ENCODE data around the gene KTN1.

KTN1 gene

GRCh38 chr14:55704654-55705053 lies 124.6 kb downstream of the KTN1 start:
- no peak for TF ChIP-seq GABPA (IDR thresholded peaks at IDR 0.05; ENCODE audit: low read depth)
- no peak for TF ChIP-seq SPI1 (IDR thresholded peaks at IDR 0.05; ENCODE audit: borderline replicate concordance, low read depth)
- no peak for TF ChIP-seq REST (IDR thresholded peaks at IDR 0.05; ENCODE audit: insufficient replicate concordance, low read depth)
- TF ChIP-seq CTCF (IDR thresholded peaks at IDR 0.05; ENCODE audit: insufficient read depth, low read length): no peak
- no peak for TF ChIP-seq POLR2AphosphoS5 (IDR thresholded peaks at IDR 0.05; ENCODE audit: low read depth)
- Histone ChIP-seq H3K27ac (replicated peaks) (no peak overlapping the region), H3K27me3 (ENCODE audit: insufficient read depth, poor library complexity, severe bottlenecking) (no peaks in the 10 kb centered on the region), H3K4me3 (replicated peaks; ENCODE audit: insufficient read depth, low read length) (no peak overlapping the region)
- DNase-seq (ENCODE audit: low read depth in 1 of 2, low spot score in 1 of 2): no peak

- TF ChIP-seq POLR2AphosphoS5 (IDR thresholded peaks at IDR 0.05; ENCODE audit: low read depth) (no peak), GABPA (IDR thresholded peaks at IDR 0.05; ENCODE audit: low read depth) (no peak)
- H3K4me3 ChIP-seq (replicated peaks; ENCODE audit: insufficient read depth, low read length): no peak overlapping the region
- no peak for DNase-seq (ENCODE audit: low read depth in 1 of 2, low spot score in 1 of 2)
- no peaks in the 10 kb centered on the region for H3K27me3 ChIP-seq (ENCODE audit: insufficient read depth, poor library complexity, severe bottlenecking)
- no peak overlapping the region for H3K27ac ChIP-seq (replicated peaks)
Measured at GRCh38 chr14:55705651-55706364, 125.8 kb downstream of the KTN1 start.

GRCh38 chr14:55706365-55706684 lies 126.3 kb downstream of the KTN1 start:
- TF ChIP-seq GABPA (IDR thresholded peaks at IDR 0.05; ENCODE audit: low read depth) (no peak), POLR2AphosphoS5 (IDR thresholded peaks at IDR 0.05; ENCODE audit: low read depth) (no peak), SPI1 (IDR thresholded peaks at IDR 0.05; ENCODE audit: borderline replicate concordance, low read depth) (no peak)
- no peak for DNase-seq (ENCODE audit: low read depth in 1 of 2, low spot score in 1 of 2)
- Histone ChIP-seq H3K27me3 (ENCODE audit: insufficient read depth, poor library complexity, severe bottlenecking) (no peaks in the 10 kb centered on the region), H3K4me3 (replicated peaks; ENCODE audit: insufficient read depth, low read length) (no peak overlapping the region), H3K27ac (replicated peaks) (no peak overlapping the region)

- no peak overlapping the region for H3K4me3 ChIP-seq (replicated peaks; ENCODE audit: insufficient read depth, low read length)
- no peak overlapping the region for H3K27ac ChIP-seq (replicated peaks)
- no peak for DNase-seq (ENCODE audit: low read depth in 1 of 2, low spot score in 1 of 2)
- TF ChIP-seq SPI1 (IDR thresholded peaks at IDR 0.05; ENCODE audit: borderline replicate concordance, low read depth): no peak
- no peak for TF ChIP-seq GABPA (IDR thresholded peaks at IDR 0.05; ENCODE audit: low read depth)
- no peak for TF ChIP-seq REST (IDR thresholded peaks at IDR 0.05; ENCODE audit: insufficient replicate concordance, low read depth)
- TF ChIP-seq CTCF (IDR thresholded peaks at IDR 0.05; ENCODE audit: insufficient read depth, low read length): no peak
- TF ChIP-seq POLR2AphosphoS5 (IDR thresholded peaks at IDR 0.05; ENCODE audit: low read depth): no peak
- no peaks in the 10 kb centered on the region for H3K27me3 ChIP-seq (ENCODE audit: insufficient read depth, poor library complexity, severe bottlenecking)
Measured at GRCh38 chr14:55706893-55707292, 126.9 kb downstream of the KTN1 start.

GRCh38 chr14:55707365-55707804 lies 127.4 kb downstream of the KTN1 start:
- TF ChIP-seq POLR2AphosphoS5 (IDR thresholded peaks at IDR 0.05; ENCODE audit: low read depth) (no peak), SPI1 (IDR thresholded peaks at IDR 0.05; ENCODE audit: borderline replicate concordance, low read depth) (no peak), GABPA (IDR thresholded peaks at IDR 0.05; ENCODE audit: low read depth) (no peak), CTCF (IDR thresholded peaks at IDR 0.05; ENCODE audit: insufficient read depth, low read length) (peak; percentile 22)
- Histone ChIP-seq H3K27me3 (ENCODE audit: insufficient read depth, poor library complexity, severe bottlenecking) (no peaks in the 10 kb centered on the region), H3K27ac (replicated peaks) (no peak overlapping the region), H3K4me3 (replicated peaks; ENCODE audit: insufficient read depth, low read length) (no peak overlapping the region)
- DNase-seq (ENCODE audit: low read depth in 1 of 2, low spot score in 1 of 2): peak in 1 of 2 experiments; percentile 2
